Uterus (tissue), 4 donors: ENCODE data around the gene PLXNA4. TPM values are rescaled to one million over a fixed set of nuclear protein-coding genes. Genes with fewer than 3 reads are reported as not detected.

Experiments used
- DNase-seq, 2 donors: peaks; one replicate each; pipeline ENCODE4 v3.0.0-alpha.2; 2019 to 2020
- H3K27ac ChIP-seq, 2 donors: fragments of 200-600 bp; sonication (generic); 1 replicate in 1 of 2; 2 replicates in 1 of 2; pipeline ENCODE4 v1.5.1; 2016 to 2018
- H3K27me3 ChIP-seq, 2 donors: fragments of 200-600 bp; sonication (generic); one replicate each; pipeline ENCODE4 v1.5.1; 2018 to 2019; ENCODE audit warnings: control low read depth in 1 of 2
- H3K36me3 ChIP-seq, 2 donors: fragments of 200-600 bp; sonication (generic); one replicate each; pipeline ENCODE4 v1.5.1; 2019; ENCODE audit warnings: control low read depth in 1 of 2
- H3K4me1 ChIP-seq, 2 donors: fragments of 200-600 bp; sonication (generic); one replicate each; pipeline ENCODE4 v1.5.1; 2018 to 2019; ENCODE audit warnings: control low read depth in 1 of 2
- H3K4me3 ChIP-seq, 2 donors: fragments of 200-600 bp; sonication (generic); 1 replicate in 1 of 2; 2 replicates in 1 of 2; pipeline ENCODE4 v1.5.1; 2018 to 2019; ENCODE audit warnings: mild to moderate bottlenecking in 1 of 2
- H3K9me3 ChIP-seq, 2 donors: fragments of 200-600 bp; sonication (generic); one replicate each; pipeline ENCODE4 v1.5.1; 2019; ENCODE audit warnings: control low read depth in 1 of 2
- POLR2A ChIP-seq, 2 donors: fragments of 450-650 bp; IDR thresholded peaks; one replicate each; pipeline ENCODE4 v1.6.1; 2016; ENCODE audit warnings: antibody characterized with exemption in 2 of 2, mild to moderate bottlenecking in 1 of 2, moderate library complexity in 1 of 2
- intact Hi-C: fragments of 100-400 bp; cut with DNase I; formaldehyde crosslinking; loops from one replicate; pipeline ENCODE4 v1.15.1; 2023; ENCODE audit warnings: low total_unique reads
- total RNA-seq, 4 donors: library from RNA; depleted of rRNA in 3 of 4; stranded (reverse); fragments of >200 nt in 3 of 4; gene quantifications; one replicate each; pipeline versions ENCODE4 v1.1.0 to v1.2.4, GENCODE V29; 2014 to 2023
- TF ChIP-seq, protein P1 (sequence below), 4 experiments: fragments of 200-600 bp in 2 of 4; fragments of 450-650 bp in 2 of 4; sonication (generic) in 2 of 4; IDR thresholded peaks; one replicate each; pipeline ENCODE4 v1.5.1; 2016 to 2019; ENCODE audit warnings: antibody characterized with exemption in 4 of 4, mild to moderate bottlenecking in 2 of 4, moderate library complexity in 1 of 4
- donor health status: DM: yes; HTN: yes; CAD: no.

The PLXNA4 gene
- total RNA-seq, 4 donors from 2014 or later = 4.1 to 16.5 (median 7.7) TPM

DNA sequence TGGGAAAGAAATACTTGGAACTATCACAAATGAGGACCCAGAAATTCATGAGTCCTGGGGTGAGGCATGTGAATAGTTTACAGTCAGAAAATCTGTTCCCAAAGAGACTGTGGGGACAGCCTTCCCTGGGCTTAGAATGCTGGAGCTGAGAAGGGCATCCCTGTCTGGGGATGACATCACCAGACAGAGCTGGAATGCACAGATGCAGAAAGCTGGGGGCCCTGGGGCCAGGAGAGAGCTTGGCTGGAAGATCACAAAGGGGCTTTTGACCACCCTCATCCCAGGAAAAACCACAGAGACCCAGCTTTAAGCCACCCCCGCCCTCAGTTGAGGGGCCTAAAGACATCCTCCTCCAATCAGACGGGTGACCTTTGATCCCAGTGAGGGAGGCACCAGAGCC lies 264.5 kb downstream of the PLXNA4 start:
- H3K36me3 ChIP-seq = no peaks in the 10 kb centered on the region
- H3K27ac ChIP-seq = no peak overlapping the region
- no peak overlapping the region for H3K4me3 ChIP-seq
- intact Hi-C loops = no loop called here
- no peak for TF ChIP-seq POLR2A (IDR thresholded peaks at IDR 0.05)
- TF ChIP-seq, protein P1, sequence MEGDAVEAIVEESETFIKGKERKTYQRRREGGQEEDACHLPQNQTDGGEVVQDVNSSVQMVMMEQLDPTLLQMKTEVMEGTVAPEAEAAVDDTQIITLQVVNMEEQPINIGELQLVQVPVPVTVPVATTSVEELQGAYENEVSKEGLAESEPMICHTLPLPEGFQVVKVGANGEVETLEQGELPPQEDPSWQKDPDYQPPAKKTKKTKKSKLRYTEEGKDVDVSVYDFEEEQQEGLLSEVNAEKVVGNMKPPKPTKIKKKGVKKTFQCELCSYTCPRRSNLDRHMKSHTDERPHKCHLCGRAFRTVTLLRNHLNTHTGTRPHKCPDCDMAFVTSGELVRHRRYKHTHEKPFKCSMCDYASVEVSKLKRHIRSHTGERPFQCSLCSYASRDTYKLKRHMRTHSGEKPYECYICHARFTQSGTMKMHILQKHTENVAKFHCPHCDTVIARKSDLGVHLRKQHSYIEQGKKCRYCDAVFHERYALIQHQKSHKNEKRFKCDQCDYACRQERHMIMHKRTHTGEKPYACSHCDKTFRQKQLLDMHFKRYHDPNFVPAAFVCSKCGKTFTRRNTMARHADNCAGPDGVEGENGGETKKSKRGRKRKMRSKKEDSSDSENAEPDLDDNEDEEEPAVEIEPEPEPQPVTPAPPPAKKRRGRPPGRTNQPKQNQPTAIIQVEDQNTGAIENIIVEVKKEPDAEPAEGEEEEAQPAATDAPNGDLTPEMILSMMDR (IDR thresholded peaks at IDR 0.05) = no peak
- DNase-seq = no peak
- no peaks in the 10 kb centered on the region for H3K9me3 ChIP-seq
- no peaks in the 10 kb centered on the region for H3K27me3 ChIP-seq
- H3K4me1 ChIP-seq = no peaks in the 10 kb centered on the region

DNA sequence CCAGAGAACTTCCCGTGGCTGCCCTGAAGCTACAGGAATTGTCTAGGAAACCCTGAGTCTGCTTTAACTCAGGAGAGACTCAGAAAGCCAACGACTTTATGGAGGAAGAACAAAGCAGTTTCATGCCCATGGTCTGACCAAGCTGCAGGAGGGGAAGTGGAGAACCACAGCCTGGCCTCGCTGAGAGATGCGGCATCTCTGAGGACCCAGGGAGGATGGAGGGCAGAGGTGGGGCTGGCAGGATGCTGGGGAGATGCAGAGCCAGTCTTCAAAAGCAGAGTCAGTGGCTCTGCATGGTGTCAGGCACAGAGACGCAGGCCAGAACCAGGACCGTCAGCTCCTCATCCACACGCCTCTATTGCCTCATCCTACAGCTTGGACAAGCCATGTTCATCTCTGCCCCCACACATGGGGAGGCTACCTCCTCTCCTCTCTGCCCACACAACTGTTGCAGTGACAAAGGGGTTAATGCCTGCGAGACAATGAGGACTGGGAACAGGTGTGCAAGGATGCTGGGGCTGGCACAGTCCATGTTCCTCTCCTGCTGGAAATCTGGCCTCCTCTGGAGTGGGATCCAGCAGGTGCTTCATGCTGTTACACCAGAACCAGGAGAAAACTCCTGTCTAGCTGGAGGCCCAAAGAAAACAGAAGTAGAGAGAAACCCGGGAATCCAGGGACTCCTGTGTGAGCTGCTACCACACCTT lies 267.0 kb downstream of the PLXNA4 start:
- DNase-seq = no peak
- H3K9me3 ChIP-seq = no peaks in the 10 kb centered on the region
- no peaks in the 10 kb centered on the region for H3K27me3 ChIP-seq
- H3K4me1 ChIP-seq = no peaks in the 10 kb centered on the region
- TF ChIP-seq, protein P1 (IDR thresholded peaks at IDR 0.05) = no peak
- TF ChIP-seq POLR2A (IDR thresholded peaks at IDR 0.05) = no peak
- intact Hi-C loops = no loop called here
- no peaks in the 10 kb centered on the region for H3K36me3 ChIP-seq
- no peak overlapping the region for H3K4me3 ChIP-seq
- H3K27ac ChIP-seq = no peak overlapping the region

DNA sequence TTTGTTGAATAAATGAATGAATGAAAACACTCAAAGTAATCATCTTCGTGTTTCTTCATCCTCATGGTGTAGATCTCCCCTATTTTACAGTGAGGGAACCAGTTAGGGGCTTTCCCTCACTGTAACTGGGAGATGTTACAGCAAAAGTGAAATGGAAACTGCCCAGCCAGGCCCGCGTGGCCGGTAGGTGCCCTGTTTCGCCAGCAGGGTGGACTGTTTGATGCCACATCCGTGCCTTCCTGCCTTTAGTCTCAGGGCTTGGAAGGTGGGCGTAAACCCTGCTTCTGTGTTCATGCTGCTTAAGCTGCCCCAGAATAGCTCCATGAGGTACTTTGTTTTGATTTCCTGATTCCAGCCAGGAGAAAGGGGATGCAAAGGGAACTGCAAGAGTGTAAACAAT lies 268.8 kb downstream of the PLXNA4 start:
- Histone ChIP-seq H3K27ac (no peak overlapping the region), H3K4me3 (no peak overlapping the region), H3K9me3 (no peaks in the 10 kb centered on the region), H3K27me3 (no peaks in the 10 kb centered on the region), H3K4me1 (no peaks in the 10 kb centered on the region), H3K36me3 (no peaks in the 10 kb centered on the region)
- DNase-seq = no peak
- no peak for TF ChIP-seq POLR2A (IDR thresholded peaks at IDR 0.05)
- TF ChIP-seq, protein P1 (IDR thresholded peaks at IDR 0.05) = no peak
- intact Hi-C loops = no loop called here

DNA sequence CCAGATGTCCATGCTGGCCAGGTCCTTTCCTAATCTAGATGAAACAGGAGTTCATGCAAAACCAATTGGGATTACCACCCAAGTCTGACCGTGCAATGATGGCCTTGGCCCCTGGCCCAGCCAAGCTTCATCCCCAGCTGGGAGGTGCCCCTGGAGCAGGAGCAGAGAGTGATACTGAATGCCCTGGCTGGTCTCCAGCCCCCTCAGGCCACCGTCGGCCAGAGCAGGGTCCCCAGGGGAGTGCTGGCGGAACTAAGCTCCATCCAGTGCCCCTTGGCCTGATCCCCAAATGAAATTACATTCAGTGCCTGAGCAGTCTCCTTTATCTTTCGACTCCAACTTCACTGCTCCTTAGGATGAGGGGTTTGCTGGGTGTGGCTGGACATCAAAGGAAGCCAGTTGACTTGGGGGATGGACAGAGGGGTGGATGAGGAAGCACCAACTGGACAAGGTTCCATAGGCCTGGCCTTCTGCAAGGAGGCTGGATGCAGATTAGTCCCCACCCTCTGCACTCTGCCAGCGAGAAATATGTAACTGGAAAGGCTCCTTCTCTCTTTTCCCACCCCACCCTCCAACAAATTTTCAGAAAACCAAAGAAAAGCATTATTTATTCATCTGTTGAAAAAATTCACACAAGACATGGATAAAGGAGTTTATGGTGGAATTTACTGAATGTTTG lies 275.5 kb downstream of the PLXNA4 start:
- Histone ChIP-seq H3K27ac (no peak overlapping the region), H3K4me1 (no peaks in the 10 kb centered on the region), H3K27me3 (no peaks in the 10 kb centered on the region), H3K36me3 (no peaks in the 10 kb centered on the region), H3K4me3 (no peak overlapping the region), H3K9me3 (no peaks in the 10 kb centered on the region)
- no peak for TF ChIP-seq POLR2A (IDR thresholded peaks at IDR 0.05)
- TF ChIP-seq, protein P1 (IDR thresholded peaks at IDR 0.05) = no peak
- DNase-seq = no peak
- intact Hi-C loops = no loop called here

DNA sequence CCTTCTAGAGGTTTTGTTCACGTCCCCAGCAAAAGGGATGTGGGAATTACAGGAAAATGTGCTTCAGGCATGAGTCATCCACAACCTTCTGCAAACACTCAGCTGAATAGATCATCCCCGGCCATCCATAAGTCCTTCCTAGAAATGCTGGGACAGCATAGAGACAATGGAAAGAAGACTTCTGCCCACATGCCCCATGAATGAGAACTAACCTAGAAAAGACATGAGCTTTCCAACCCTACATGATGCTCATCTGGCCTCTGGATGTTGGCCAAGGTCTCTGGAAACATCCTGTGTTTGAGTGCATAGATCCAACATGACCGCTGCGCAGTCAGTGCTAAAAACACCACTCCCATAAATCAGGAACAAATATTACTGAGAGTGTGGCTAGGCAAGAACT lies 277.5 kb downstream of the PLXNA4 start:
- intact Hi-C loops = no loop called here
- Histone ChIP-seq H3K4me3 (no peak overlapping the region), H3K27ac (no peak overlapping the region), H3K27me3 (no peaks in the 10 kb centered on the region), H3K9me3 (no peaks in the 10 kb centered on the region), H3K4me1 (no peaks in the 10 kb centered on the region), H3K36me3 (no peaks in the 10 kb centered on the region)
- TF ChIP-seq POLR2A (IDR thresholded peaks at IDR 0.05) = no peak
- TF ChIP-seq, protein P1 (IDR thresholded peaks at IDR 0.05) = no peak
- no peak for DNase-seq
